Upper lobe of left lung (tissue), 4 donors: ENCODE data around the gene TSSK2.

Source experiments
- CTCF ChIP-seq, 6 experiments: fragments of 450-650 bp in 4 of 6; fragments of 200-600 bp in 2 of 6; sonication (generic) in 2 of 6; IDR thresholded peaks; one replicate each; pipeline ENCODE4 v1.5.1; 2016 to 2019; ENCODE audit warnings: antibody characterized with exemption in 6 of 6
- EP300 ChIP-seq, 4 donors: sonication (generic); formaldehyde crosslinking; IDR thresholded peaks; one replicate each; pipeline ENCODE4 v1.5.1; 2017; ENCODE audit warnings: antibody characterized with exemption in 4 of 4, control low read depth in 2 of 4
- POLR2A ChIP-seq, 4 donors: fragments of 450-650 bp; IDR thresholded peaks; one replicate each; pipeline ENCODE4 v1.5.1; 2016 to 2017; ENCODE audit warnings: antibody characterized with exemption in 4 of 4, mild to moderate bottlenecking in 2 of 4
- POLR2AphosphoS5 ChIP-seq, 2 donors: sonication (generic); formaldehyde crosslinking; IDR thresholded peaks; one replicate each; pipeline ENCODE4 v1.5.1; 2017; ENCODE audit warnings: antibody characterized with exemption in 2 of 2

DNA sequence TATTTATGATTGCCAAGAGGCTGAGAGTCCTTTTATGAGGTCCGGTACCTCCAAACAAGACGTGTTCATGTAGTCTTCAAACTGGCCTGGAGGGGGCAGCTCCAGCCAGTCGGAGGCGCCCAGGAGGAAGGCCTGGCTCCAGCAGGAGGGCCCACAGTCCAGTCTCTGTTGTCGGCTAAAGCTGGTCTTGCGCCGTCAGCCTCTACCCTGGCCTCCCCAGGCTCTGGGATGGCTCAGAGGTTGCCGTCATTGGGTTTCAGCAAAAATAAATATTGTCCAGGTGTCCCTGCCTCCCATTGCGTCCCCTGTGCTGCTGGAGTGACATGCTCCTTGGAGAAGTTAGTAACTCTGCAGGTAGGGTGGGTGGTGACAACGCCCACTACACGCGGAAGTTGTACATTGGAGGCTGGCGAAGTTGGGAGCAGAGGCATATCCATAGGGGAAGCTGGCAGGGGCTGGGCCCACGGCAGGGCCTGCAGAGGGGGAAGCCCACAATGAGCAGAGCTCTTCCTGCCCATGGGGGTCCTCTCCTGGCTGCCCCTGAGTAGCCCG is 48.5 kb downstream of the TSSK2 start:
- TF ChIP-seq CTCF (IDR thresholded peaks at IDR 0.05) (peak; percentile 61 to 83 (median 72)), EP300 (IDR thresholded peaks at IDR 0.05) (no peak), POLR2AphosphoS5 (IDR thresholded peaks at IDR 0.05) (no peak), POLR2A (IDR thresholded peaks at IDR 0.05) (no peak)
